Stomach (tissue), 9 donors: ENCODE data around the gene ZNF587. TPM values are rescaled to one million over a fixed set of nuclear protein-coding genes. Genes with fewer than 3 reads are reported as not detected.
"Not testable (repeated sequence)": the region's sequence is repeated elsewhere in the genome, so short reads cannot be mapped to it uniquely, and the experiment has no call there.

Source experiments
- DNase-seq, 2 donors: peaks; one replicate each; pipeline versions ENCODE4 v3.0.0 to v3.0.0-alpha.2; 2013 to 2019
- H3K27ac ChIP-seq, 5 donors: fragments of 200-600 bp in 4 of 5; sonication (generic) in 4 of 5; one replicate each; pipeline ENCODE4 v1.5.1; 2013 to 2019; ENCODE audit warnings: mild to moderate bottlenecking in 1 of 5, moderate library complexity in 1 of 5
- H3K27me3 ChIP-seq, 3 donors: fragments of 200-600 bp; sonication (generic); one replicate each; pipeline ENCODE4 v1.5.1; 2017 to 2019; ENCODE audit warnings: mixed run types in 1 of 3
- H3K36me3 ChIP-seq, 4 donors: fragments of 200-600 bp; sonication (generic); 1 replicate in 3 of 4; 2 replicates in 1 of 4; pipeline ENCODE4 v1.5.1; 2016 to 2019
- H3K4me1 ChIP-seq, 4 donors: fragments of 200-600 bp; sonication (generic); one replicate each; pipeline ENCODE4 v1.5.1; 2016 to 2019
- H3K4me3 ChIP-seq, 4 donors: fragments of 200-600 bp; sonication (generic) in 3 of 4; one replicate each; pipeline ENCODE4 v1.5.1; 2016 to 2019; ENCODE audit warnings: mild to moderate bottlenecking in 1 of 4
- H3K9me3 ChIP-seq, 4 donors: fragments of 200-600 bp; sonication (generic); one replicate each; pipeline ENCODE4 v1.5.1; 2016 to 2019
- EP300 ChIP-seq: sonication (generic); formaldehyde crosslinking; IDR thresholded peaks from one replicate; pipeline ENCODE4 v1.6.1; 2017; ENCODE audit warnings: antibody characterized with exemption
- POLR2A ChIP-seq, 4 donors: fragments of 450-650 bp; IDR thresholded peaks; one replicate each; pipeline ENCODE4 v1.6.1; 2016; ENCODE audit warnings: antibody characterized with exemption in 4 of 4, control low read depth in 2 of 4, mild to moderate bottlenecking in 1 of 4, moderate library complexity in 1 of 4
- POLR2AphosphoS5 ChIP-seq, 3 donors: sonication (generic); formaldehyde crosslinking; IDR thresholded peaks; one replicate each; pipeline ENCODE4 v1.6.1; 2016; ENCODE audit warnings: antibody characterized with exemption in 3 of 3
- WGBS, 5 donors: extraction: QIAGEN DNeasy Blood & Tissue Kit in 3 of 5; methylation state at CpG; one replicate each; pipeline versions ENCODE4 v1.1.5 to v1.1.7; 2013 to 2018; 5-methylcytosine and 5-hydroxymethylcytosine counted together
- intact Hi-C: fragments of 100-400 bp; cut with DNase I; formaldehyde crosslinking; loops from one replicate; pipeline ENCODE4 v1.15.1; 2023; ENCODE audit warnings: low total_unique reads
- polyA plus RNA-seq, 3 donors: library from polyadenylated mRNA; stranded (reverse); fragments of 200-250 nt; gene quantifications; one replicate each; pipeline ENCODE4 v1.2.3, GENCODE V29; 2013
- total RNA-seq, 5 donors: library from RNA; depleted of rRNA; stranded (reverse); fragments of >200 nt; gene quantifications; one replicate each; pipeline versions ENCODE4 v1.1.0 to v1.2.3, GENCODE V29; 2014 to 2016
- TF ChIP-seq, protein P1 (sequence below), 7 experiments: fragments of 450-650 bp in 4 of 7; fragments of 200-600 bp in 3 of 7; sonication (generic) in 3 of 7; IDR thresholded peaks; one replicate each; pipeline ENCODE4 v1.5.1; 2016 to 2019; ENCODE audit warnings: antibody characterized with exemption in 7 of 7, control low read depth in 2 of 7, mild to moderate bottlenecking in 1 of 7
- donor health status: healthy with polysubstance abuse.
- donor health status: Bipolar disorder and iron deficiency.
- donor health status: healthy.

Gene ZNF587
- total and polyA plus RNA-seq, 8 donors, result 2.7 to 52.7 (median 22.1) TPM

DNA sequence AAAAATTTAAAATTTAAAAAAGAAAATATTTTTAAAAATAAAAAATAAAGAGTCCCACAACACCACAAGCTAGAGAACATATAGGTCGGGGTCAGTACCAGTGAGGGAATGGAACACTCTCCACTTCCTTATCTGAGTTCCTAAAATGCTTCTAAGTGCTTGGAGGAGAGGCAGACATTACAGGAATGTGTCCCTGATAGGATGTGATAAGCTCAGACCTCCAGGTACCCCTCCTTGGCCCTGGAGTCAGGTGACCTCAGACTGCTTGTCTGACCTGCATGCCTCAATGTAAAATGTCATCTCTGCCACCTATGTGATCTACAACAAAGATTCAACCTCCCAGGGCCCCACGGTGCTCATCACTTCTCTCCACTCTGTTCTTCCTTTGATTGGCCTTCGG lies 36.4 kb downstream of the ZNF587 start:
- Histone ChIP-seq H3K27me3 (no peaks in the 10 kb centered on the region), H3K9me3 (peaks cover 2 to 84% (median 36%) of the 10 kb centered on the region in 4 donors), H3K4me3 (no peak overlapping the region), H3K27ac (no peak overlapping the region), H3K36me3 (peaks cover 0 to 47% (median 27%) of the 10 kb centered on the region in 4 donors), H3K4me1 (peaks cover 0 to 24% (median 10%) of the 10 kb centered on the region in 4 donors)
- no peak for DNase-seq
- TF ChIP-seq EP300 (no peak), POLR2A (IDR thresholded peaks at IDR 0.05) (no peak), POLR2AphosphoS5 (IDR thresholded peaks at IDR 0.05) (no peak)
- TF ChIP-seq, protein P1, sequence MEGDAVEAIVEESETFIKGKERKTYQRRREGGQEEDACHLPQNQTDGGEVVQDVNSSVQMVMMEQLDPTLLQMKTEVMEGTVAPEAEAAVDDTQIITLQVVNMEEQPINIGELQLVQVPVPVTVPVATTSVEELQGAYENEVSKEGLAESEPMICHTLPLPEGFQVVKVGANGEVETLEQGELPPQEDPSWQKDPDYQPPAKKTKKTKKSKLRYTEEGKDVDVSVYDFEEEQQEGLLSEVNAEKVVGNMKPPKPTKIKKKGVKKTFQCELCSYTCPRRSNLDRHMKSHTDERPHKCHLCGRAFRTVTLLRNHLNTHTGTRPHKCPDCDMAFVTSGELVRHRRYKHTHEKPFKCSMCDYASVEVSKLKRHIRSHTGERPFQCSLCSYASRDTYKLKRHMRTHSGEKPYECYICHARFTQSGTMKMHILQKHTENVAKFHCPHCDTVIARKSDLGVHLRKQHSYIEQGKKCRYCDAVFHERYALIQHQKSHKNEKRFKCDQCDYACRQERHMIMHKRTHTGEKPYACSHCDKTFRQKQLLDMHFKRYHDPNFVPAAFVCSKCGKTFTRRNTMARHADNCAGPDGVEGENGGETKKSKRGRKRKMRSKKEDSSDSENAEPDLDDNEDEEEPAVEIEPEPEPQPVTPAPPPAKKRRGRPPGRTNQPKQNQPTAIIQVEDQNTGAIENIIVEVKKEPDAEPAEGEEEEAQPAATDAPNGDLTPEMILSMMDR (IDR thresholded peaks at IDR 0.05), result no peak
- WGBS, 5 donors, result 85 to 94% (median 86%) methylated on average over 3 of the region's 3 CpGs
- intact Hi-C loops, result no loop called here

DNA sequence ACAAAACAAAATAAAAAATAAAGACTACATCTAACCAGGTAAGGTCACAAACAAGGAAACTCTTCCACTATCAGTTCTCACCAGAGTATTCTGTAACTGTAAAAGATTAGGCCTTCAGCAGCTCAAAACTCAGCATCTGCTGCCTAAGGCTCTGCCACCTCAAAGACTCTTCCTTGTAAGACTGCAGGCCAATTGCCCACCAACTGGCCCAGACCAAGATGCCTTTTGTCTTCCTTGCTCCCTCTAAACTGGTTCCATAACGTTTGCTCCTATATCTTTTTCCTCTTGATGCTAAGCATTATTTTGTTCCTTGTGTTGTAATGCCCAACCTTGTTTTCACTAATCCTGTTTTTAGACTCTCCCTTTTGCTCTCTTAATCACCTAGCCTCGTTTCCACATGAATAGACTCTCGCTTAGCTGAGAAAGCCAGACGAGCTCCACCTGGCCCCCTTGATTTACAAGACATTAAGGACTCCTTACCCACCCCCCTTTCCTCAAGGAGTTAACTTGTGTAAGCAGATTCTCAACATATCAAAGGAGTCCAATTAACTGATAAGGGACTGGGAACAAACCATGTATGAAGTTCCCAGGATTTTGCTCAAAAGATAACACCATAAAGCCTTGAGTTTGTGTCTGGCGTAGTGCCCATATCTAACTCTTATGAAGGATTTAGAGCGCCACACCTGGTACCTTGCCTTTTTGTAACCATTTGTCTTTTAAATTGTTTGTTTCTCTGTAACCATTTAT lies 37.7 kb downstream of the ZNF587 start:
- no peaks in the 10 kb centered on the region for H3K27me3 ChIP-seq
- H3K4me3 ChIP-seq, result peak overlapping the region in 2 of 4 donors; percentile 57 to 59
- 12 to 30% (median 20%) methylated on average over 6 of the region's 6 CpGs for WGBS, 5 donors
- TF ChIP-seq EP300, result no peak
- TF ChIP-seq, protein P1 (IDR thresholded peaks at IDR 0.05), result no peak
- no peak for TF ChIP-seq POLR2A (IDR thresholded peaks at IDR 0.05)
- peaks cover 0 to 47% (median 27%) of the 10 kb centered on the region in 4 donors for H3K36me3 ChIP-seq
- peaks cover 0 to 24% (median 10%) of the 10 kb centered on the region in 4 donors for H3K4me1 ChIP-seq
- no peak overlapping the region for H3K27ac ChIP-seq
- H3K9me3 ChIP-seq, result peaks cover 2 to 98% (median 41%) of the 10 kb centered on the region in 4 donors
- DNase-seq, result peak in 1 of 2 donors; percentile 81
- intact Hi-C loops, result no loop called here

DNA sequence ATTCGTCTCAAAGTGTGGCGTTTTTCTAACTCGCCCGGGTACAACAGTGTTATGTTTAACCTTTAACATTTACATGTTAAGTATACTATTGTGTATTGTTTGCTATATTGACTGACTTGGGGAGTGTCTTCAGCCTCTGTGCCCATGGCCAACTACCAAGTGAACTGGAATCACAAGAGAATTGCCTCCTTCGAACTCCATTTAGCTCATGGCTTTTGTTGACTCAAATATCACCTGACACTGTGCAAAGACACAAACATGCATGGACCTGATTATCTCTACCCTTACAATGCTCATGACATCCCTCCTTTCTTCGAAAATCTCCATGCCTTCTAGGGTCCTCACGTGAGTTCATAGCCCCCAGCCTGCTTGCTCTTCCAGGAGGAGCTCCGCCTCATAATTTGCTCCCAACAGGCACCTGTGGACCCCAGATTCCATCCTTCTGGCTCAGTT lies 38.5 kb downstream of the ZNF587 start:
- Histone ChIP-seq H3K4me3 (peak overlapping the region; percentile 46 to 59 (median 57)), H3K27me3 (no peaks in the 10 kb centered on the region), H3K9me3 (peaks cover 2 to 99% (median 42%) of the 10 kb centered on the region in 4 donors), H3K27ac (peak overlapping the region in 3 of 5 donors; percentile 30 to 72 (median 68)), H3K36me3 (peaks cover 0 to 41% (median 23%) of the 10 kb centered on the region in 4 donors), H3K4me1 (peaks cover 0 to 24% (median 10%) of the 10 kb centered on the region in 4 donors)
- WGBS, 5 donors, result 6 to 11% (median 7%) methylated on average over 8 of the region's 8 CpGs
- intact Hi-C loops, result no loop called here
- TF ChIP-seq, protein P1 (IDR thresholded peaks at IDR 0.05), result no peak
- no peak for TF ChIP-seq POLR2A (IDR thresholded peaks at IDR 0.05)
- peak in 1 of 2 donors; percentile 53 for DNase-seq

DNA sequence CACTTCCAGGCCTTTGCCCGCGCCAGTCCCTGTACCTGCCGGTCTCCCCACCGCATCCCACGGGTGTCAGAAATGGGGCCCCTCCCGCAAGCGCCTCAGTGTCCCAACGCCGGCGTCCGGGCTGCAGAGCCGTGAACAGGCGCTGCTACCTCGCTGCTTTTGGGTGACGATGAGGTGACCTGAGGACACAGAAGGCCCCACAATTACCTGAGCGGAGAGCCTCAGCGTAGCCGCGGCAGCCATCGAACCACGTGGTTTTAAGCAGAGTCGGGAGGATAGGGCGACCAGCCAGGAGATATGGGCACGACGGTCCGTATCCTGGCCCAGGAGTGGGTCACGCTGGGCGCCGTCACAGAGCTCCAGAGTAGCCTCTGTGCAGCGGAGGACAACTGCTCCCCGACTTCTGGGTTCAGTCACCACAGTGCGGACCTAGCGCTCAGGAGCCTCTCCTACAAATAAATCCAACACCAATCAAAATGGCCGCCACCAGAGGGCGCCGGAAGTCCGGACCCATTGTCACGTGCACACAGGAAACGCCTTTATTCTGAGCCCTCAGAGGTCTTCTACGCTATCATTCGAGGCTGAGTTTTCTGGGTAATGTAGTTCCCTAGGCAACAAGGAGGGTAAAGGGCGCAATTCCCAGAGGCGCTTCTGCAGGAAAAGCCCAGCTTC lies 39.0 kb downstream of the ZNF587 start, which contains the start of gene ZNF814:
Gene ZNF814, minus strand, starts transcription at position 478 of the 672 bp plus-strand sequence. Its CDS starts 235 bp downstream, at position 243.
- peak within 1 kb of the TSS; percentile 29 to 72 (median 43) for H3K27ac ChIP-seq
- peaks cover 0 to 35% (median 20%) of the 10 kb centered on the region in 4 donors for H3K36me3 ChIP-seq
- TF ChIP-seq POLR2AphosphoS5 (IDR thresholded peaks at IDR 0.05) (peak in 2 of 3 donors; percentile 25 to 50), EP300 (no peak), POLR2A (IDR thresholded peaks at IDR 0.05) (no peak)
- TF ChIP-seq, protein P1 (IDR thresholded peaks at IDR 0.05), result peak in 1 of 7 experiments; percentile 36
- H3K9me3 ChIP-seq, result peaks cover 2 to 99% (median 40%) of the 10 kb centered on the region in 4 donors
- intact Hi-C loops, result no loop called here
- WGBS, 5 donors, result 2 to 6% (median 3%) methylated on average over 24 to 43 of the region's 43 CpGs
- no peaks in the 10 kb centered on the region for H3K27me3 ChIP-seq
- H3K4me1 ChIP-seq, result peaks cover 0 to 24% (median 10%) of the 10 kb centered on the region in 4 donors
- DNase-seq, result peak; percentile 63 to 95
- H3K4me3 ChIP-seq, result peak within 1 kb of the TSS; percentile 46 to 59 (median 57)

DNA sequence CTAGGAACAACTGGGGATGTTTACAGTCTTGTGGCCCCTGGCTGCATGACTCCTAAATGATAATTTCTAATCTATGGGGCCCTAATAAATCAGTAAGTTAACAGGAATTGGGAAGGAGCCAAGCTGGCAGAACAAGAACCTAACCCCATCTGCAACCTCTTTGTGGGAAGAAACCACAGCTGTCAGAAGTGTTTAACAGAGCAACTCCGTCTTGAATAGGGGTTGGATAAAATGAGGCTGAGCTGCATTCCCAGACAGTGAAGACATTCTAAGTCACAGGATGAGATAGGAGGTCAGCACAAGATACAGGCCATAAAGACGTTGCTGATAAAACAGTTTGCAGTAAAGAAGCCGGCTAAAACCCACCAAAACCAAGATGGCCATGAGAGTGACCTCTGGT lies 41.0 kb downstream of the ZNF587 start:
- intact Hi-C loops, H3K27me3 ChIP-seq, DNase-seq, H3K4me3 ChIP-seq, H3K27ac ChIP-seq: not testable (repeated sequence)
- 65 to 76% (median 74%) methylated on average over 3 of the region's 3 CpGs for WGBS, 5 donors
- Histone ChIP-seq H3K9me3 (peaks cover 0 to 99% (median 32%) of the 10 kb centered on the region in 4 donors), H3K4me1 (peaks cover 0 to 24% (median 10%) of the 10 kb centered on the region in 4 donors), H3K36me3 (peaks cover 0 to 17% (median 8%) of the 10 kb centered on the region in 4 donors)
